K562 (cell line): ENCODE results near the gene PLA2G12B. TPM values are rescaled to one million over a fixed set of nuclear protein-coding genes. Genes with fewer than 3 reads are reported as not detected.
A peak's percentile ranks its signal among the peaks of the same experiment; 100 is the strongest.

Source experiments
- ATAC-seq: fragments of 200-7000 bp; cut with Tn5 transposase; 3 replicates; pipeline ENCODE4 v1.9.1; 2020; ENCODE audit warnings: moderate library complexity
- BruUV-seq: library from RNA; stranded (reverse); fragments of 400-500 nt; replicated peaks from 2 replicates; lab custom pipeline; 2021; lab: Mats Ljungman, UMichigan
- CTCF ChIA-PET: fragments of 300-600 bp; formaldehyde crosslinking; extraction: SDS; loops from one replicate; lab custom pipeline; 2021; ENCODE audit warnings: low intra/inter-chr PET ratio; lab: Yijun Ruan, JAX
- POLR2A ChIA-PET: fragments of 300-600, 350-650 bp; sonication (Branson Sonifier 250); formaldehyde crosslinking; extraction: SDS; loops from one replicate; lab custom pipeline; 2021; ENCODE audit warnings: antibody characterized with exemption, inconsistent platforms; lab: Yijun Ruan, JAX
- DNase-seq, 4 experiments: peaks; one replicate each; pipeline versions ENCODE4 v3.0.0 to v3.0.0-alpha.2; 2011 to 2018; ENCODE audit warnings: low spot score in 3 of 4, mixed read lengths in 3 of 4; ENCODE audit errors: extremely low read depth in 1 of 4
- FAIRE-seq: peaks from 2 replicates; lab custom pipeline; 2011; peaks lifted over from hg19 to GRCh38; lab: Jason Lieb, UNC
- H2AFZ ChIP-seq: 2 replicates; pipeline ENCODE4 v1.6.0; 2011; ENCODE audit warnings: low read depth, low read length, control low read depth, inconsistent platforms
- H3K27ac ChIP-seq: fragments of 200-600 bp; 3 replicates; pipeline ENCODE4 v1.8.0; 2011; ENCODE audit warnings: low read depth, mild to moderate bottlenecking, control low read depth, inconsistent platforms, low read length, moderate library complexity, mixed read lengths; ENCODE audit errors: extremely low read depth
- H3K27me3 ChIP-seq, 2 experiments: fragments of 300-600 bp in 1 of 2; 2 replicates in 1 of 2; 3 replicates in 1 of 2; pipeline versions ENCODE4 v1.6.0 to v1.8.0; 2011; ENCODE audit warnings: inconsistent platforms in 2 of 2, low read length in 2 of 2, mild to moderate bottlenecking in 1 of 2, mixed read lengths in 1 of 2, moderate library complexity in 1 of 2; ENCODE audit not compliant: control insufficient read depth in 2 of 2, insufficient read depth in 2 of 2
- H3K36me3 ChIP-seq: fragments of 300-600 bp; 3 replicates; pipeline ENCODE4 v1.8.0; 2011; ENCODE audit warnings: mild to moderate bottlenecking, low read length, inconsistent platforms; ENCODE audit not compliant: control insufficient read depth, insufficient read depth
- H3K4me1 ChIP-seq, 2 experiments: fragments of 200-600 bp in 1 of 2; replicated peaks in 1 of 2; 2 replicates in 1 of 2; 3 replicates in 1 of 2; pipeline versions ENCODE4 v1.5.1 to v1.8.0; 2011; ENCODE audit warnings: inconsistent platforms in 2 of 2, low read length in 2 of 2, mild to moderate bottlenecking in 1 of 2, mixed read lengths in 1 of 2, moderate library complexity in 1 of 2; ENCODE audit not compliant: control insufficient read depth in 2 of 2, insufficient read depth in 2 of 2
- H3K4me2 ChIP-seq: 2 replicates; pipeline ENCODE4 v1.6.1; 2011; ENCODE audit warnings: low read length, control low read depth, inconsistent platforms, mixed read lengths; ENCODE audit not compliant: insufficient read depth
- H3K4me3 ChIP-seq: fragments of 200-600 bp; sonication (generic), shearing (Covaris generic); 2 replicates; pipeline ENCODE4 v1.5.1; 2016; ENCODE audit warnings: control low read depth, inconsistent platforms
- H3K79me2 ChIP-seq: fragments of 200-600 bp; 3 replicates; pipeline ENCODE4 v1.8.0; 2011; ENCODE audit warnings: low read length, inconsistent platforms; ENCODE audit not compliant: control insufficient read depth, insufficient read depth
- H3K9ac ChIP-seq, 2 experiments: 2 replicates each; pipeline versions ENCODE4 v1.6.0 to v1.6.1; 2011; ENCODE audit warnings: low read depth in 2 of 2, low read length in 2 of 2, control low read depth in 1 of 2, inconsistent platforms in 1 of 2, mild to moderate bottlenecking in 1 of 2, mixed read lengths in 1 of 2; ENCODE audit not compliant: insufficient read depth in 1 of 2
- H3K9me1 ChIP-seq: one replicate; pipeline ENCODE4 v1.6.0; 2011; ENCODE audit warnings: inconsistent platforms, mild to moderate bottlenecking, low read length, moderate library complexity; ENCODE audit not compliant: control insufficient read depth, insufficient read depth
- H3K9me3 ChIP-seq: replicated peaks from 2 replicates; pipeline ENCODE4 v1.5.1; 2011; ENCODE audit warnings: low read depth, low read length, inconsistent platforms; ENCODE audit not compliant: control insufficient read depth, insufficient read depth
- H4K20me1 ChIP-seq: replicated peaks from 2 replicates; pipeline ENCODE4 v1.6.1; 2011; ENCODE audit warnings: low read length, inconsistent platforms, mixed read lengths; ENCODE audit not compliant: control insufficient read depth, insufficient read depth
- ATF1 ChIP-seq, 2 experiments: fragments of 450-650 bp in 1 of 2; IDR thresholded peaks; 2 replicates each; pipeline ENCODE4 v1.6.1; 2016; ENCODE audit warnings: missing compliant biosample characterization in 1 of 2, missing genetic modification characterization in 1 of 2
- ATF7 ChIP-seq: fragments of 450-650 bp; IDR thresholded peaks from 2 replicates; pipeline ENCODE4 v1.7.1; 2014; ENCODE audit warnings: mild to moderate bottlenecking, moderate library complexity
- BCL6 ChIP-seq: fragments of 250-450 bp; sonication (Bioruptor Pico); IDR thresholded peaks from 2 replicates; pipeline ENCODE4 v1.4.0; 2020
- BCOR ChIP-seq: fragments of 450-650 bp; IDR thresholded peaks from 2 replicates; pipeline ENCODE4 v1.6.1; 2016
- BDP1 ChIP-seq: IDR thresholded peaks from 3 replicates; pipeline ENCODE4 v1.6.1; 2011; ENCODE audit not compliant: insufficient read length, insufficient read depth
- CCAR2 ChIP-seq: fragments of 200-400 bp; formaldehyde crosslinking; IDR thresholded peaks from 2 replicates; pipeline ENCODE4 v1.6.1; 2017; ENCODE audit warnings: mild to moderate bottlenecking, low read depth, low read length
- DIDO1 ChIP-seq: fragments of 450-650 bp; IDR thresholded peaks from 2 replicates; pipeline ENCODE4 v1.6.1; 2016; ENCODE audit warnings: low read depth, missing biosample characterization, missing genetic modification characterization
- EP400 ChIP-seq: fragments of 450-650 bp; IDR thresholded peaks from 2 replicates; pipeline ENCODE4 v1.6.1; 2017; ENCODE audit warnings: antibody characterized with exemption, mild to moderate bottlenecking, moderate library complexity
- GTF2E2 ChIP-seq: fragments of 200-800 bp; sonication (Bioruptor generic); IDR thresholded peaks from 2 replicates; pipeline ENCODE4 v1.6.1; 2016; ENCODE audit warnings: missing genetic modification characterization, missing compliant biosample characterization
- JUNB ChIP-seq: fragments of 450-650 bp; formaldehyde crosslinking; conservative IDR thresholded peaks from 2 replicates; pipeline ENCODE4 v1.4.0; 2020; ENCODE audit warnings: mild to moderate bottlenecking
- KDM5B ChIP-seq: fragments of 200-600 bp; sonication (generic); IDR thresholded peaks from 2 replicates; pipeline ENCODE4 v1.6.1; 2012; ENCODE audit warnings: low read depth, mild to moderate bottlenecking, moderate library complexity, low read length, control low read depth, inconsistent platforms; ENCODE audit not compliant: insufficient replicate concordance
- MCM3 ChIP-seq: fragments of 450-650 bp; IDR thresholded peaks from 2 replicates; pipeline ENCODE4 v1.6.1; 2016
- NR4A1 ChIP-seq, 2 experiments: fragments of 250-450 bp in 1 of 2; fragments of 450-650 bp in 1 of 2; sonication (Bioruptor Pico) in 1 of 2; IDR thresholded peaks; 2 replicates each; pipeline versions ENCODE4 v1.4.0 to v1.6.1; 2016 to 2020; ENCODE audit warnings: mild to moderate bottlenecking in 2 of 2, missing compliant biosample characterization in 1 of 2, missing genetic modification characterization in 1 of 2, moderate library complexity in 1 of 2
- PHB ChIP-seq: fragments of 250-450 bp; sonication (Bioruptor Pico); IDR thresholded peaks from 2 replicates; pipeline ENCODE4 v1.5.0; 2021
- PHF21A ChIP-seq: fragments of 450-650 bp; IDR thresholded peaks from 2 replicates; pipeline ENCODE4 v1.6.1; 2017; ENCODE audit warnings: low read depth, borderline replicate concordance
- POLR2H ChIP-seq: IDR thresholded peaks from 2 replicates; pipeline ENCODE4 v1.6.1; 2016; ENCODE audit warnings: missing genetic modification characterization, low read depth, mild to moderate bottlenecking, control low read depth, missing compliant biosample characterization, moderate library complexity
- RBM17 ChIP-seq: fragments of 200-400 bp; formaldehyde crosslinking; IDR thresholded peaks from 2 replicates; pipeline ENCODE4 v1.6.1; 2017; ENCODE audit warnings: low read depth, mild to moderate bottlenecking, low read length, borderline replicate concordance
- ZBTB1 ChIP-seq: sonication (generic); formaldehyde crosslinking; IDR thresholded peaks from 2 replicates; pipeline ENCODE4 v1.8.1; 2023; ENCODE audit warnings: missing genetic modification reagents, low read depth, mild to moderate bottlenecking, borderline replicate concordance
- ZNF217 ChIP-seq: sonication (generic); formaldehyde crosslinking; IDR thresholded peaks from 2 replicates; pipeline ENCODE4 v1.8.0; 2022; ENCODE audit warnings: mild to moderate bottlenecking, missing genetic modification reagents
- ZNF277 ChIP-seq: fragments of 250-450 bp; sonication (Bioruptor Pico); IDR thresholded peaks from 2 replicates; pipeline ENCODE4 v1.8.0; 2022; ENCODE audit warnings: inconsistent platforms, mild to moderate bottlenecking, moderate library complexity, borderline replicate concordance
- WGBS: fragments of 100-300 bp; shearing (Covaris generic); methylation state at CpG from one replicate; pipeline ENCODE4 v1.1.6; 2016; ENCODE audit warnings: low coverage, mixed read lengths; ENCODE audit not compliant: insufficient coverage; ENCODE audit errors: missing lambda C conversion rate; 5-methylcytosine and 5-hydroxymethylcytosine counted together
- in situ Hi-C: fragments of 300-500 bp; cut with MboI; formaldehyde crosslinking; loops from 4 replicates; pipeline ENCODE4 v1.15.0; 2018; ENCODE audit warnings: inconsistent platforms, mixed read lengths
- intact Hi-C: fragments of 100-400 bp; cut with micrococcal nuclease; formaldehyde crosslinking; loops from 2 replicates; pipeline ENCODE4 v1.14.2; 2022
- polyA plus RNA-seq, 8 experiments: library from polyadenylated mRNA; depleted of rRNA in 4 of 8; stranded (reverse) in 5 of 8; unstranded in 3 of 8; fragments of >200 nt; fragmentation: Nextera tagmentation in 2 of 8; fragmentation: Illumina TruSeq in 1 of 8; extraction: Ambion mirVana in 2 of 8; extraction: Trizol in 1 of 8; gene quantifications; 2 replicates each; pipeline versions ENCODE4 v1.2.1 to v1.2.3, GENCODE V29; 2011 to 2014; ENCODE audit warnings: inconsistent platforms in 1 of 8, missing spikeins in 1 of 8
- total RNA-seq, 7 experiments: library from RNA; depleted of rRNA in 6 of 7; stranded (reverse); fragments of >200 nt in 6 of 7; fragmentation: Illumina TruSeq in 2 of 7; extraction: Trizol in 2 of 7; gene quantifications; 2 replicates each; pipeline versions ENCODE4 v1.2.1 to v1.2.3, GENCODE V29; 2011 to 2021; ENCODE audit warnings: low replicate concordance in 1 of 7
- TF ChIP-seq, protein P1 (sequence below), 2 experiments: fragments of 450-650 bp in 1 of 2; sonication (generic) in 1 of 2; formaldehyde crosslinking in 1 of 2; IDR thresholded peaks in 1 of 2; conservative IDR thresholded peaks in 1 of 2; 2 replicates each; pipeline versions ENCODE4 v1.6.1 to v1.8.1; 2016 to 2023; ENCODE audit warnings: mild to moderate bottlenecking in 2 of 2, moderate library complexity in 2 of 2, inconsistent platforms in 1 of 2, missing genetic modification reagents in 1 of 2
- TF ChIP-seq, protein P2 (sequence below): sonication (generic); formaldehyde crosslinking; IDR thresholded peaks from 2 replicates; pipeline ENCODE4 v1.8.0; 2022; ENCODE audit warnings: mild to moderate bottlenecking, missing genetic modification reagents

PLA2G12B gene
- total and polyA plus RNA-seq, 9 of the 15 experiments (the other 6 are each of a cell fraction or from before 2014, with no cell fraction given): not detected

DNA sequence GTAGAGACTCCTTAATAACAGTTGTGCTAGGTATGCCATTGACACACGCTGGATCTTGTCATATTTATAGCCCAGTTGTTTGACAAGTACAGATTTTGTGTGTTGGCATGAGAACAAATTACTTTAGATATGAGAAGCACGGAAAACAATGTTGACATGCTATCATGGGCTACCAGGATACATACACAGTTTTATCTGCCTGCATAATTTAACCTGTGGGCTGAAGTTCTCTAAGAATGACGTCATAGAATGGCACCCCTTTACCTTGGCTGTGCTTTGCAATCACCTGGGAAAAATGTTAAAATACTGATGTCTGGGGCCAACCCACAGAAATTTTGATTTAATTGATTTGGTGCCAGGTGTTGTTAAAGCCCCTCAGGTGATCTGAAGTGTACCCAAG lies 2.8 kb downstream of the PLA2G12B start:
- ATAC-seq: no peak
- H3K79me2 ChIP-seq: no peaks in the 10 kb centered on the region
- TF ChIP-seq, protein P1, sequence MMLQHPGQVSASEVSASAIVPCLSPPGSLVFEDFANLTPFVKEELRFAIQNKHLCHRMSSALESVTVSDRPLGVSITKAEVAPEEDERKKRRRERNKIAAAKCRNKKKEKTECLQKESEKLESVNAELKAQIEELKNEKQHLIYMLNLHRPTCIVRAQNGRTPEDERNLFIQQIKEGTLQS (IDR thresholded peaks at IDR 0.05): peak; percentile 76
- TF ChIP-seq, protein P1 (CRISPR knock-in tag; conservative IDR thresholded peaks at IDR 0.05): no peak
- no peak for TF ChIP-seq BDP1
- TF ChIP-seq ATF7: peak; percentile 85
- peak; percentile 56; the same call in 1 of the 2 replicates for TF ChIP-seq JUNB (CRISPR knock-in tag)
- no peak for TF ChIP-seq RBM17
- TF ChIP-seq EP400: no peak
- no peak for TF ChIP-seq PHB (CRISPR knock-in tag)
- no peak for TF ChIP-seq ZBTB1 (CRISPR knock-in tag)
- no peak for TF ChIP-seq ZNF217 (CRISPR knock-in tag)
- no peak for TF ChIP-seq GTF2E2 (tag)
- no peak for TF ChIP-seq ZNF277 (CRISPR knock-in tag)
- TF ChIP-seq DIDO1 (tag): no peak
- no peak for TF ChIP-seq BCL6 (CRISPR knock-in tag)
- no peak for TF ChIP-seq BCOR
- TF ChIP-seq MCM3: no peak
- TF ChIP-seq NR4A1 (CRISPR knock-in tag; IDR thresholded peaks at IDR 0.05): no peak
- TF ChIP-seq NR4A1 (tag; IDR thresholded peaks at IDR 0.05): no peak
- TF ChIP-seq ATF1 (CRISPR knock-in tag; IDR thresholded peaks at IDR 0.05): no peak
- TF ChIP-seq ATF1 (tag; IDR thresholded peaks at IDR 0.05): peak; percentile 43; the same call in 1 of the 2 replicates
- no peak for TF ChIP-seq CCAR2
- TF ChIP-seq POLR2H (tag): no peak
- no peak for TF ChIP-seq PHF21A
- TF ChIP-seq, protein P2, sequence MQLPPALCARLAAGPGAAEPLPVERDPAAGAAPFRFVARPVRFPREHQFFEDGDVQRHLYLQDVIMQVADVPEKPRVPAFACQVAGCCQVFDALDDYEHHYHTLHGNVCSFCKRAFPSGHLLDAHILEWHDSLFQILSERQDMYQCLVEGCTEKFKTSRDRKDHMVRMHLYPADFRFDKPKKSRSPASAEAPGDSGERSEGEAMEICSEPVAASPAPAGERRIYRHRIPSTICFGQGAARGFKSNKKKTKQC (CRISPR knock-in tag): no peak
- no peak for TF ChIP-seq KDM5B

More for the DNA sequence above, 2.8 kb downstream of the PLA2G12B start:
- no TSS peak for BruUV-seq
- Histone ChIP-seq H3K4me3 (no peak overlapping the region), H4K20me1 (no peaks in the 10 kb centered on the region), H3K9me1 (no peaks in the 10 kb centered on the region), H3K9ac (no peak overlapping the region), H3K4me1 (peaks cover 0 to 15% of the 10 kb centered on the region in 2 experiments; a peak in 4 of 5 replicates), H3K36me3 (no peaks in the 10 kb centered on the region), H3K27me3 (peaks cover 0 to 5% of the 10 kb centered on the region in 2 experiments; a peak in 2 of 5 replicates), H2AFZ (no peak overlapping the region), H3K9me3 (no peaks in the 10 kb centered on the region), H3K27ac (no peak overlapping the region), H3K4me2 (no peak overlapping the region)
- no peak for FAIRE-seq
- WGBS: 8% methylated on average over 3 of the region's 3 CpGs
- ChIA-PET POLR2A (interaction anchor here (0.9 kb wide), 2 partner anchors 8 to 28 kb away, joined by 3 read pairs; no protein-coding TSS in a partner anchor), CTCF (no interaction called here)
- in situ Hi-C loops (no loop called here), intact Hi-C loops (no loop called here)
- peak in 1 of 4 experiments; percentile 1 for DNase-seq
